HEK293 (cell line): ENCODE data around the gene DUSP16.

Source experiments
- AEBP2 ChIP-seq: fragments of 450-650 bp; formaldehyde crosslinking; IDR thresholded peaks from 2 replicates; pipeline ENCODE4 v1.5.1; 2016; ENCODE audit warnings: missing biosample characterization, missing genetic modification characterization, borderline replicate concordance
- ATF2 ChIP-seq: fragments of 450-650 bp; formaldehyde crosslinking; IDR thresholded peaks from 2 replicates; pipeline ENCODE4 v1.5.1; 2016; ENCODE audit warnings: missing biosample characterization, missing genetic modification characterization, low read depth
- FEZF1 ChIP-seq: fragments of 450-650 bp; formaldehyde crosslinking; IDR thresholded peaks from 2 replicates; pipeline ENCODE4 v1.5.1; 2016; ENCODE audit warnings: missing biosample characterization, missing genetic modification characterization
- KLF8 ChIP-seq: fragments of 450-650 bp; formaldehyde crosslinking; IDR thresholded peaks from 2 replicates; pipeline ENCODE4 v1.5.1; 2016; ENCODE audit warnings: missing biosample characterization, missing genetic modification characterization
- OSR2 ChIP-seq: fragments of 450-650 bp; formaldehyde crosslinking; IDR thresholded peaks from 2 replicates; pipeline ENCODE4 v1.5.1; 2016; ENCODE audit warnings: missing biosample characterization, missing genetic modification characterization
- REST ChIP-seq: fragments of 450-650 bp; formaldehyde crosslinking; IDR thresholded peaks from 2 replicates; pipeline ENCODE4 v1.5.1; 2016; ENCODE audit warnings: missing biosample characterization, missing genetic modification characterization
- SCRT2 ChIP-seq: fragments of 450-650 bp; formaldehyde crosslinking; IDR thresholded peaks from 2 replicates; pipeline ENCODE4 v1.5.1; 2016; ENCODE audit warnings: missing biosample characterization, missing genetic modification characterization
- SP2 ChIP-seq: fragments of 450-650 bp; formaldehyde crosslinking; IDR thresholded peaks from 2 replicates; pipeline ENCODE4 v1.5.1; 2016; ENCODE audit warnings: missing biosample characterization, missing genetic modification characterization
- ZBTB21 ChIP-seq: fragments of 450-650 bp; formaldehyde crosslinking; IDR thresholded peaks from 2 replicates; pipeline ENCODE4 v1.5.1; 2017; ENCODE audit warnings: missing biosample characterization, missing genetic modification characterization
- ZEB2 ChIP-seq: fragments of 450-650 bp; formaldehyde crosslinking; IDR thresholded peaks from 2 replicates; pipeline ENCODE4 v1.5.1; 2016; ENCODE audit warnings: missing biosample characterization, missing genetic modification characterization
- ZFHX2 ChIP-seq: fragments of 450-650 bp; formaldehyde crosslinking; conservative IDR thresholded peaks from 2 replicates; pipeline ENCODE4 v1.5.1; 2016; ENCODE audit warnings: missing biosample characterization, missing genetic modification characterization
- ZFP37 ChIP-seq: fragments of 450-650 bp; formaldehyde crosslinking; IDR thresholded peaks from 2 replicates; pipeline ENCODE4 v1.5.1; 2016; ENCODE audit warnings: missing biosample characterization, missing genetic modification characterization
- ZNF148 ChIP-seq: fragments of 450-650 bp; formaldehyde crosslinking; IDR thresholded peaks from 2 replicates; pipeline ENCODE4 v1.5.0; 2017; ENCODE audit warnings: missing biosample characterization, missing genetic modification characterization, borderline replicate concordance
- ZNF157 ChIP-seq: fragments of 450-650 bp; formaldehyde crosslinking; IDR thresholded peaks from 2 replicates; pipeline ENCODE4 v1.5.1; 2016; ENCODE audit warnings: missing biosample characterization, missing genetic modification characterization
- ZNF221 ChIP-seq: fragments of 450-650 bp; formaldehyde crosslinking; IDR thresholded peaks from 2 replicates; pipeline ENCODE4 v1.5.1; 2017; ENCODE audit warnings: missing biosample characterization, missing genetic modification characterization, borderline replicate concordance
- ZNF239 ChIP-seq: fragments of 450-650 bp; formaldehyde crosslinking; IDR thresholded peaks from 2 replicates; pipeline ENCODE4 v1.5.1; 2016; ENCODE audit warnings: missing biosample characterization, missing genetic modification characterization
- ZNF366 ChIP-seq: fragments of 450-650 bp; formaldehyde crosslinking; conservative IDR thresholded peaks from 2 replicates; pipeline ENCODE4 v1.5.1; 2016; ENCODE audit warnings: missing biosample characterization, missing genetic modification characterization
- ZNF529 ChIP-seq: fragments of 450-650 bp; formaldehyde crosslinking; IDR thresholded peaks from 2 replicates; pipeline ENCODE4 v1.5.1; 2017; ENCODE audit warnings: missing genetic modification characterization, missing biosample characterization; ENCODE audit not compliant: insufficient replicate concordance
- ZNF549 ChIP-seq: fragments of 450-650 bp; IDR thresholded peaks from 2 replicates; pipeline ENCODE4 v1.5.1; 2018; ENCODE audit warnings: missing biosample characterization, missing genetic modification characterization, mild to moderate bottlenecking, inconsistent platforms, moderate library complexity
- ZNF555 ChIP-seq: fragments of 450-650 bp; formaldehyde crosslinking; conservative IDR thresholded peaks from 2 replicates; pipeline ENCODE4 v1.5.1; 2017; ENCODE audit warnings: missing biosample characterization, mild to moderate bottlenecking, missing genetic modification characterization, inconsistent platforms
- ZNF664 ChIP-seq: fragments of 450-650 bp; formaldehyde crosslinking; IDR thresholded peaks from 2 replicates; pipeline ENCODE4 v1.5.1; 2016; ENCODE audit warnings: missing biosample characterization, missing genetic modification characterization
- ZNF768 ChIP-seq: fragments of 450-650 bp; formaldehyde crosslinking; IDR thresholded peaks from 2 replicates; pipeline ENCODE4 v1.5.1; 2018; ENCODE audit warnings: missing biosample characterization, mild to moderate bottlenecking, missing genetic modification characterization
- TF ChIP-seq, protein P1 (sequence below): fragments of 450-650 bp; formaldehyde crosslinking; IDR thresholded peaks from 2 replicates; pipeline ENCODE4 v1.5.1; 2016; ENCODE audit warnings: missing biosample characterization, missing genetic modification characterization
- TF ChIP-seq, protein P2 (sequence below): fragments of 450-650 bp; formaldehyde crosslinking; conservative IDR thresholded peaks from 2 replicates; pipeline ENCODE4 v1.5.1; 2016; ENCODE audit warnings: low read depth, missing biosample characterization, missing genetic modification characterization

Gene DUSP16

DNA sequence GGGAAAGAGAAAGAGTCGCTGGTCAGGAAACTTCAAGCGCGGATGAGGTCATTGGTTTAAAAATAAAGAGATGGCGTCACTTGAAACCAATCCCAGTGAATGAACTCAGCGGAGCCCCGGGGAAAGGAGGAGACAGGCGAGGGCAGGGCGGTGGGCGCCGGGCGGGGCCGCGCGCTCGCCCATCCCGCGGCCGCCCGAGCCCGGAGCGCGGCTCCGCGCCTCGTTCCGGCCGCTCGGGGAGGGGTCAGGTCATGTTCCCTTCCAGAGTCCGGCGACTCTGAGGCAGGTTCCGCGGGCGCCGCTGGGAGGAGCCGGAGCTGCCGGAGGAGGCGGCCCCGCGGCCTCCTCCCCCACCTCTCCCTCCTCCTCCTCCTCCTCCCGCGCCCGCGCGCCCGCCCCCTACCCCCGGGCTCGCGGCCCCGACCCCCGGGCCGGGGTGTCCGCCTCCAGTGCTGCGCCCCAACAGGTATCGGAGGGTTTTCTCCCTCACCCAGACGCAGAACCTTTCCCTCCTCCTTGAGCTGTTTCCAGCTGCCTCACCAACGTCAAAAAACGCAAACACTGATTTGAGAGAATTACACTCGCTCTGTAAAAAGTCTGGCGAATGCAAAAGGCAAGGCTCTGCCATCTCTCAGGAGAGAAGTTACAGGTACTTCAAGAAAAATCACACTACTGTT is at the start of gene DUSP16 (continued):
- TF ChIP-seq ZNF148 (tag by site-specific recombination), result no peak
- peak; percentile 41 for TF ChIP-seq SP2 (tag by site-specific recombination)
- TF ChIP-seq, protein P1, sequence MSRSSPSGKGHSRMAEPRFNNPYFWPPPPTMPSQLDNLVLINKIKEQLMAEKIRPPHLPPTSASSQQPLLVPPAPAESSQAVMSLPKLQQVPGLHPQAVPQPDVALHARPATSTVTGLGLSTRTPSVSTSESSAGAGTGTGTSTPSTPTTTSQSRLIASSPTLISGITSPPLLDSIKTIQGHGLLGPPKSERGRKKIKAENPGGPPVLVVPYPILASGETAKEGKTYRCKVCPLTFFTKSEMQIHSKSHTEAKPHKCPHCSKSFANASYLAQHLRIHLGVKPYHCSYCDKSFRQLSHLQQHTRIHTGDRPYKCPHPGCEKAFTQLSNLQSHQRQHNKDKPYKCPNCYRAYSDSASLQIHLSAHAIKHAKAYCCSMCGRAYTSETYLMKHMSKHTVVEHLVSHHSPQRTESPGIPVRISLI (tag by site-specific recombination), result peak; percentile 37; the same call in 1 of the 2 replicates
- no peak for TF ChIP-seq AEBP2 (tag by site-specific recombination)
- TF ChIP-seq REST (tag by site-specific recombination), result no peak
- TF ChIP-seq OSR2 (tag by site-specific recombination), result no peak
- no peak for TF ChIP-seq ZBTB21 (tag by site-specific recombination)
- TF ChIP-seq ZNF529 (tag by site-specific recombination), result no peak
- peak; percentile 89 for TF ChIP-seq ATF2 (tag by site-specific recombination)
- TF ChIP-seq ZEB2 (tag by site-specific recombination), result no peak
- TF ChIP-seq ZNF549 (tag by site-specific recombination), result no peak
- no peak for TF ChIP-seq ZNF768 (tag by site-specific recombination)
- no peak for TF ChIP-seq FEZF1 (tag by site-specific recombination)
- no peak for TF ChIP-seq ZNF555 (tag by site-specific recombination)
- no peak for TF ChIP-seq ZFP37 (tag by site-specific recombination)
- peak; percentile 88 for TF ChIP-seq SCRT2
- TF ChIP-seq ZFHX2, result peak; percentile 89
- TF ChIP-seq ZNF366, result no peak
- peak; percentile 67; the same call in 1 of the 2 replicates for TF ChIP-seq KLF8 (tag by site-specific recombination)
- TF ChIP-seq, protein P2, sequence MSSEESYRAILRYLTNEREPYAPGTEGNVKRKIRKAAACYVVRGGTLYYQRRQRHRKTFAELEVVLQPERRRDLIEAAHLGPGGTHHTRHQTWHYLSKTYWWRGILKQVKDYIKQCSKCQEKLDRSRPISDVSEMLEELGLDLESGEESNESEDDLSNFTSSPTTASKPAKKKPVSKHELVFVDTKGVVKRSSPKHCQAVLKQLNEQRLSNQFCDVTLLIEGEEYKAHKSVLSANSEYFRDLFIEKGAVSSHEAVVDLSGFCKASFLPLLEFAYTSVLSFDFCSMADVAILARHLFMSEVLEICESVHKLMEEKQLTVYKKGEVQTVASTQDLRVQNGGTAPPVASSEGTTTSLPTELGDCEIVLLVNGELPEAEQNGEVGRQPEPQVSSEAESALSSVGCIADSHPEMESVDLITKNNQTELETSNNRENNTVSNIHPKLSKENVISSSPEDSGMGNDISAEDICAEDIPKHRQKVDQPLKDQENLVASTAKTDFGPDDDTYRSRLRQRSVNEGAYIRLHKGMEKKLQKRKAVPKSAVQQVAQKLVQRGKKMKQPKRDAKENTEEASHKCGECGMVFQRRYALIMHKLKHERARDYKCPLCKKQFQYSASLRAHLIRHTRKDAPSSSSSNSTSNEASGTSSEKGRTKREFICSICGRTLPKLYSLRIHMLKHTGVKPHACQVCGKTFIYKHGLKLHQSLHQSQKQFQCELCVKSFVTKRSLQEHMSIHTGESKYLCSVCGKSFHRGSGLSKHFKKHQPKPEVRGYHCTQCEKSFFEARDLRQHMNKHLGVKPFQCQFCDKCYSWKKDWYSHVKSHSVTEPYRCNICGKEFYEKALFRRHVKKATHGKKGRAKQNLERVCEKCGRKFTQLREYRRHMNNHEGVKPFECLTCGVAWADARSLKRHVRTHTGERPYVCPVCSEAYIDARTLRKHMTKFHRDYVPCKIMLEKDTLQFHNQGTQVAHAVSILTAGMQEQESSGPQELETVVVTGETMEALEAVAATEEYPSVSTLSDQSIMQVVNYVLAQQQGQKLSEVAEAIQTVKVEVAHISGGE (tag by site-specific recombination), result peak; percentile 42
- TF ChIP-seq ZNF664, result no peak
- TF ChIP-seq ZNF157 (tag by site-specific recombination), result no peak
- no peak for TF ChIP-seq ZNF221 (tag by site-specific recombination)
- no peak for TF ChIP-seq ZNF239
